GM19035 (cell line): Measurements from ENCODE around the gene SERPINB12.
A peak's percentile ranks its signal among the peaks of the same experiment; 100 is the strongest.

Experiments used
- ATAC-seq: cut with Tn5 transposase; IDR thresholded peaks from one replicate; pipeline ENCODE4 v1.9.1; 2021; ENCODE audit not compliant: unreplicated experiment

Gene SERPINB12

DNA sequence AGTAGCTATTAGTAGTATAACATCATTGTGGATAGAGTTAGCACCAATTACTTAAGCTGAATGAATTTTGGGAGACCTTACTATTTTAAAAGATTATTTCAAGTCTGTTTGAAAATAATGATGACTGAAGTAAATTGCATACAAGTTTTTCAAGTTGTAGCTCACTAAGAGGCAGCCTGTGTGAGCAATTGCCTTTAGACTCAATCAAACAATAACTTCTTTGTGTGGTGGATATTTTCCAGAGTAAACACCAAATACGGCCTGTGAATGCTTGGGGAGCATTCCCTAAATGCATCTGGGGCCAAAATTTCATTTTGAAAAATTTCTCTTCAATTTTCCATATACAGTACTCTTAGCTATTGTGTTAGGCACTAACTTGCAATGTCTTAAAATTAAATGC lies 7.9 kb downstream of the SERPINB12 start:
- ATAC-seq, result no peak

DNA sequence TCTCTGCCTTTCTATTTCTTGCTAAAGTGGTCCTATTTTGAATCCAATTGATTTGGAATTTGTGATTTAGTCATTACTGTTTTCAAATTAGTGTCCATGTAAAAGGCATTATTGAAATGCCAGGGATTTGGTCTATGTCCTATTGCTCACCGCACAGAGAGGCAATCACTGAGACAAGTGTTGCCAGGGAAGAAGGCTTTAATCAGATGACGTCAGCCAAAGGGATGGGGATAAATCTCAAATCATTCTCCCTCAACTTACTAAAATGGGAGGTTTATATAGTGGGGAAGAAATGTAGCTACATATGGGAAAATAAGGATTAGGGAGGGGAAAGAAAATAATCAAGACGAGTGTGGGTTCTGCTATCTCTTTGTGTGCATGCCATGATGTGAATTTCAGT lies 9.6 kb downstream of the SERPINB12 start:
- no peak for ATAC-seq

DNA sequence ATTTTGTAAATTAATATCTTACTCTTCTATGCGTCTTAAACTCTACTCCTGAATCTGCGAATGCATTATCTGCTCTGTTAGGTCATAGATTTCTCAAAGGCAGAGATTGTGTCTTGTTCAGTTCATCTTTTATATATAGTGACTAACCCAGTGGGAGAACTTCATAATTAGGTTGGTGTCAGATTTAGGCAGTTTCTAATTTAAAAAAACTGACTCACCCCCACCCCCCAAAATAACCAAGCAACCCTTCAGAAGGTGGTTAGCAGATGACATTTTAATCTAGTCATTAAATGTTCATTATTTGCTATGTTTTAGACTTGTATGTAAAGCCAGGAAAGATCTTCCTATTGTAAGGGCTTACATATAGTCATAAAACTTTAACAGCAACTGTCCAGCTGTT lies 10.4 kb downstream of the SERPINB12 start:
- no peak for ATAC-seq

DNA sequence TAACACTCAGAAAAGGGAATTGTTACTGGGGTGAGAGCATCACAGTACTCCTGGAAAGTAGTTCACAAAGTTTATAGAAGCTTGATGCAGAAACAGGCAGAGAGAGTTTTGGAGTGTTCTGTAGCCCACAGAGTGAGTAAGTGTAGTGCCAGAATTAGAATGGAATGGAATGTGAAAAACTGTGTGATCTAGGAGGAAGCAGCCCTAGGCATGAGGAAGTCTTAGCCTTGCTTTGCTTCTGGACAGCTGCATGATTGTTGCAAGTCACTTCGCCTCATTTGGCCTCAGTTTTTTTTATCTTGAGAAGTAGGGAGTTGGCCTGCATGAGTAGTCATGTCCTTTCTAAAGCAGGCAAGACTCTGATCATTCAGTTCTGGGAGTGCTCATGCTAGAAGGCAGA lies 10.9 kb downstream of the SERPINB12 start:
- no peak for ATAC-seq

DNA sequence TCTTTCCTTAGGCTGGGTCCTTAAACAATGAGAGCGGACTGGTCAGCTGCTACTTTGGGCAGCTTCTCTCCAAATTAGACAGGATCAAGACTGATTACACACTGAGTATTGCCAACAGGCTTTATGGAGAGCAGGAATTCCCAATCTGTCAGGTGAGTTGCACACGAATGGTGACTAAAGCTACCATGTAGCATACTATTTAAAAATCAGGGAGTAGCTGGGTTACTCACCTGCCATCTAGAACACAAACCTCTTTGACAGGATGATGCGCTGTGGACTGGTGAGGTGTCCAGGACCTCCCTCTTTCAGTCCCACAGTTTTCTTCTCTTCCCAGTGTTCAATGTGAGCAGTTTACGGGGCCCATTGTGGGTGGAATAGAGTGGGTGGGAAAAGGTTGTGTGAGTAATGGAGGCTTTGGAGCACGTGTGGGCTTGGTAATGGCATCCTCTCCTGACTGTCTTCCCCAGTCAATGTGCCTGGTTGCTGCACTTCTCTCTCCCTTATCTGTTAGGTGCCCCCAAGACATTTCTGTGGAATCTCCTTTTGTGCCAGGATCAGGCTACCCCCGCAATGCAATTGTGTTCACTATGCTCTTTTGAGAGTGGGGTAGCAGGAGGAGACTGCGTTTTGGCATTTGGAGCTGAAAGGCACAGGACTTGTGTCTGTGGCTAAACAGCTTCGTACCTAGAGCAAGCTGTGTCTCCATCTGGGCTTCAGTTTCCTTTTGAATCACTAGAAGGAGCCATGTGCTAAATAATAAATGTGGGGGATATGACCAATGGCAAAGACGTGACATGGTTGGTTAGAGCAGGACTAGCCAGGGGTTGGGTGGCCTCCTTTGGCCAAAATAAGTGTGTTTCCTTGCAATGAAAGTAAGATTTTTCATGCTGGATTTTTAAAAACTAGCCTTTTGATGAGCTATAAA lies 17.7 kb downstream of the SERPINB12 start:
- no peak for ATAC-seq

DNA sequence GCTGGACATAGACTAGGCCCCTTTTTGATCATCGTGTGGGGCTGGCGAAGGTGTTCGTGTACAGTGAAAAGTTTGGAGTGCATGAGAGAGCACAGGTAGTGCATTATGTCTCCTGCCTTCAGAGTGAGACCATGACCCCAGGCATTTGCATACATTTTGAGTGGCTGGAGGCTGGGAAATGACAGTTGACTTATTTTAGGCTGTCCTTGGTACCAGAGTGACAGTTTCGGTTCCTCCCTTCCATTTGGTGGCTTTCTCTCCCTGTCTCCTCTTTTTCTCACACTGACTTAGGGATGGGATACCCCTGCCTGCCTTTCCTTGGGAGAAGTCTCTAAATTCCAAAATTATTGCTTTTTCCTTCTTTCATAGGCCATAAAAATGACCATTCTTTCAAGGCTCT lies 20.1 kb downstream of the SERPINB12 start:
- peak; percentile 76 for ATAC-seq

DNA sequence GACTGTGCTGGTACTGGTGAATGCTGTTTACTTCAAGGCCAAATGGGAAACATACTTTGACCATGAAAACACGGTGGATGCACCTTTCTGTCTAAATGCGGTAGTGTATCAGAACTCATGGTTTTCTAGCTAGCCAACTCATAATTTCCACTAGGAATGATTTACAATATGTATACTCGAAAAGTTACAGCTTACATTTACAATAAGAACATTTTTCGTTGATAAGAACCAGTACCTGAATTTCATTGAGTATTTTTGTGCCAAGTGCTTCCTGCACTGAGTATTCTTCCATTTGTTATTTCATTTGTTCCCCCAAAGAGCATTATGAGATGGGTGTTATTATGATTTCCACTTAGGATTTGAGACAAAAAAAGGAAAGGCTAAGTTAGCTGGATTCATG lies 21.9 kb downstream of the SERPINB12 start:
- ATAC-seq, result no peak

DNA sequence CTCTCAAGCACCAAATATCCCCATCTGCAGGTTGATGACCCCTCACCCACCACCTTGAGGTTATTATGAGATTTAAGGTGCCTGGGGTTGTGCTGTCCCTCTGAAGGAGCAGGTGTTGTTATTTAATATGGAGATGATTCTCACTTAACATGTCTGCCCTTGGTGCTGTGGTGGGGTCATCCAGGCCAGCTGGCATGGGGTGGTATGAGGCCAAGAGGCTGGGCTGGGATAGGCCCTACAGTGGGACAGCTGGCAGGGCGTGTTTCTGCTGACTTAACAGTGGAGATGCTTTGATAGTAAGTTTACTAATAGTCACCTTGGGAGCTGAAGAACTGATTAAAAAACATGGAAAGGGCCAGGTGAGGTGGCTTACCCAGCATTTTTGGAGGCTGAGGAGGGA lies 22.4 kb downstream of the SERPINB12 start:
- ATAC-seq, result no peak

DNA sequence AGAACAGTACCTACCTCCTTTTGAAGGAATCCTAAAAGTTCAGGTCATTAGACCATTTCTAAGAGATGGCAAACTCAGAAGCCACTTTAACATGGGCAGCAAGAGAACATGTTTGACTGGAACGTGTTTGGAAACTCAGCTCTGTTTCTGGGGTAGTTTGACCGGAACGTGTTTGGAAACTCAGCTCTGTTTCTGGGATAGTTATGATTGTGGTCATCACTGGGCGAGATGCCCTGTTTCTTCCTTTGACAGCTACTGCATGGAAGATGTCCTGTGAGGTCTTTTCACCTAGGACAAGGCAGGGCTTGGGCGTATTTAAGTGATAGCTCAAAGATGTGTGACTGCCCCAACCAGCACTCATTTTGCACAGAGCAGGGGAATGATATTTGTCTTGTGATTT lies 25.1 kb downstream of the SERPINB12 start:
- ATAC-seq, result no peak

DNA sequence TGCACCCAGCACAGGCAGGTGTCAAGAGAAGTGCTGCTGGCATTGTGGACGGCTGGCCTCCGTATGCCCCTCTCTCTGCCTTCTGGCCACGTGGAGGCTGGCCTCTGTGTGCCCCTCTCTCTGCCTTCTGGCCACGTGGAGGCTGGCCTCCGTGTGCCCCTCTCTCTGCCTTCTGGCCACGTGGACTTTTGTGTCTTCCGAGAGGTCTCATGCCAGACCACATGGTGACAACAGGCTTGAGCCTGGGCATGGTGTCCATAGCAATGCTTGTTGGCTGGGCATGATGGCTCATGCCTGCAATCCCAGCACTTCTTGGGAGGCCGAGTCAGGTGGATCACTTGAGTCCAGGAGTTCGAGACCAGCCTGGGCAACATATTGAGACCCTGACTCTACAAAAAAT lies 25.7 kb downstream of the SERPINB12 start:
- no peak for ATAC-seq

DNA sequence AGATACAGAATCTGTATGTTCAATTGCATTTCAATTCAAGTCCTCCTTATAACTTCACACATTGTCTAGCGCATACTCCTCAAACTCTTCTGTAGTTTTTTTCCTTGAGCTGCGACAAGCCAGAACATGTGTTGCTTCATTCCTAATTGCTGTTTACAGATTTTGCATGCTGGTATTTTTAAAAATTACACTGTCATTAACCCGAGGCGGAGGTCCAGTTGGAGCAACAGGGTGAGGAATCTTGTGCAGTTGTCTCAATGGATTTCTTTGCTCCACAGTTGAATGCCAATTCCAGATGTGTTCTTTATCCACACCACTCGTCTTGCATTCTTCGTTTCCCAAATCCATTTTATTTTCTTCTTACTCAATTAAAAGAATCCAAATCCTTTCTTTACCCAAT lies 28.6 kb downstream of the SERPINB12 start:
- no peak for ATAC-seq

DNA sequence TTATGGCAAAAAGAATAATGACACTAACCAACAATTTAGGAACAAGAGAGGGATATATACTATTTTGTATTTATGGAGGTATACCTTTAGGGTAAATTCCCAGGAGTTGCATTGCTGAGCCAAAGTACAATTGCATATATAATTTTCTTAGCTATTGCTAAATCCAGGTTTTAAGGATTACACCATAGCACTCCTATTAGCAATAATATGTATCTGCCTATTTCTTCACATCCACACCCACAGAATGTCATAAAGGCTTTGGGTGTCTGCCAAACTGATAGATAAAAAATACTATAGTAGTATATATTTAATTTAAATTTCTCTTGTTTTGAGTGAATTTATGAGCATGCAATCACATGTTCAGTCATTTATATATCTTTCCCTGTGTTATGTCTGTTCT lies 33.5 kb downstream of the SERPINB12 start:
- no peak for ATAC-seq

DNA sequence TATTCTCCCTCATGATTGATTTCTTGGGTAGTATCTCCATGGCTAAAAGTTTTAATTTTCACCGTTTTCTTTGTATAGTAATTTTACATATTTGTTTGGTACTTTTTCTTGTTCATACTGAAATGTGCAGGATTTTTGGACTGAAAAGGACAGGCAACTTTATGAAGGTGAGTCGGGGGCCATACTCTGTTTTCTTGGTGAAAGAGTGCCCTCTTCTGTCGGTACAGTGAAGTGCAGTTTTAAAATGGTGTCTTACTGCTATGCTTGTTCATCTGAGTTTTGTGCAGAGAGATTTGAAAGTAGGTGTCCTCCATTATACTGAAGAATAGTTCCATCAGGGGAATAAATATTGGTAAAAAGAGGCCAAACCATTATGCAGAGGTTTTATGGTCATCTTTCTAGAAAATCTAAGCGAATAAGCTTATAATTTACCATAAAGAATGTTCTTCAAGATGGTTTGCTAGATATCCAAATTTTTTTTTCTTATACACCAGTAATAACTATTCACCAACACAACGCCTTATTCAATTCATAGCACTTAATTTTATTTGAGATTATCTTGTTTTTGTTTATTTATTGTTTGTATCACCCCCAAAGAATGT lies 36.3 kb downstream of the SERPINB12 start:
- no peak for ATAC-seq

DNA sequence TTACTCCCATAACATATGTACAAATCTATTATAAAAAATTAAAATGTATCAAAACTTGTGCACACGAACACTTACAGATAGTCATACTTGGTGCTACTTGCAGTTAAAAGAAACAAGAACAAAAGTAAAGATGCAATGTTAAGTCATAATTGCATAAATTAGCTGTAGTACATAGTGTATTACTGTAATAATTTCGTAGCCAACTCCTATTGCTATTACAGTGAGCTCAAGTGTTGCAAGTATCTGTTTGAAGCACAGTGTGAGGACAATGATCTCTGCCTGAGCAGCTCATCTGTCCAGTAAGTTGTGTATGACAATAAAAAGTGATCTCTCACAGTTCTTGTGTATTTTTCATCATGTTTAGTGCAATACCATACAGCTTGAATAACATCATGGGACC lies 37.4 kb downstream of the SERPINB12 start:
- ATAC-seq, result no peak

DNA sequence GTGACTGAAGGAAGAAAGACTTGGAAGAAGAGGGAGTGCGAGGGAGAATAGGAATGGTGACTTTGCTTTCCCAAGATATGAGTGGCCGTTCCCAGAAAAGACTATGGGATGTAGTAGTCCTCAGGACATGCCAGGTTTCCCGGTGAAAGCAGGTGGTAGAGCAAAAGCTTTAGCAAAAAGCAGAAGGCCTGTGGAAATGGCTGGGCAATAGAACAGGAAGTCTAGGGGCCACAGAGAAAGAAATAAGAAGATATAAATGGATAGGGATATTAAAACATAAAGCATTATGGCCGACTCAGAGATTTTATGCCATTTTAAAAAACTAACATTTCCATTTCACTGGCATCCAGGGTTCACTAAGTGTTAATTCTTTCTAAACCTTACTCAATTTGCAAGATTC lies 43.8 kb downstream of the SERPINB12 start:
- ATAC-seq, result no peak

DNA sequence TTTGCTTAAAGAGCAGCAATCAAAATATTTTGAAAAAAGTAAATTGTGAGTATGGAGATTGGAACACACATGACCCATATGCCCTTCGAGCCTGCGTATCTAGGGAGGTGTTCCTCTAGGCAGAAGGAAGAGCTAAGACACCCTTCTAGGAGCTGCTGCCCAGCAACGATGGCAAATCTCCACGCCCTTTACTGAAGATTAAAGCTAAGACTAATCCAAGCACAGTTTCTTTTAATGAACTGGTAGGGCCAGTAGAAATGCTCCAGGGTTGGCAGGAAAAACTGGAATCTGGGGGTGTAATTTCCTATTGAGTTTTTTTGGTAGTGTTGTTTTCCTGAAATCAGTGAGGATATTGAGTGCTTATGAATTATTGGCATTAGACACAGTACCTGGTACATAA lies 44.3 kb downstream of the SERPINB12 start:
- ATAC-seq, result no peak

DNA sequence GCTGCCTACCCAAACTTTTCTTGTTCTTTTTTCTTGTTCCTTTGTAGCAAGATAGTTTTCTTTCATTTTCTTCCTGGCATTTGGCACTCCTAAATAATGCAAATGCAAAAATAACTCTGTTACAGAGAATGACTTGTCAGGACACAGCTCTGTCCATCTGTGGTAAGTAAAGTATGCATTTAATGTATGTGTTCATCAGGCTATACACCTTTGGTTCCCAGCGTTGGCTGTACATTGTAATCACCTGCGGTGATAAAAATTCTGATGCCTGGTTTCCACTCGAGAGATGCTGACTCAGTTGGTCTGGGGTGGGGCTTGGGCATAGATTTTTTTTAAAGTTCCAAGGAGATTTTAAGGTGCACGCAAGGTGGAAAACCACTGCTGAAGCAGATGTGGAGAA lies 44.8 kb downstream of the SERPINB12 start, which contains the start of gene SERPINB13:
SERPINB13 (plus strand) TSS at position 378 of the 400 bp plus-strand sequence. CDS start 1,325 bp downstream, outside the sequence.
- ATAC-seq, result no peak

DNA sequence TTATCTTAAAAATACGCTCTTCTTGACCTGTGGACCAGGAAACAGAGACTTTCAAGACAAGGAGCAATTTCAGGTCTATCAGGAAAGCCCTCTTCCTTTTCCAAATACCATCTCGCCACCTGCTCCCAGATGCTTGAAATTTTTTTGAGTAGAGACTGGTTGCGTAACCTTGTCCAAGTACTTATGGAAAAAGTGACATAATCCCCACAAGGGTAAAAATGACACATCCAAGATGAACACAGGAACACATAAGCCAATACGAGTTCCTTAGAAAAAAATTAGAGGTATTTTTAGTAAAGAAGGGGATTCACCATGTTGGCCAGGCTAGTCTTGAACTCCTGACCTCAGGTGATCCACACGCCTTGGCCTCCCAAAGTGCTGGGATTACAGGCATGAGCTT lies 46.7 kb downstream of the SERPINB12 start:
- ATAC-seq, result no peak

DNA sequence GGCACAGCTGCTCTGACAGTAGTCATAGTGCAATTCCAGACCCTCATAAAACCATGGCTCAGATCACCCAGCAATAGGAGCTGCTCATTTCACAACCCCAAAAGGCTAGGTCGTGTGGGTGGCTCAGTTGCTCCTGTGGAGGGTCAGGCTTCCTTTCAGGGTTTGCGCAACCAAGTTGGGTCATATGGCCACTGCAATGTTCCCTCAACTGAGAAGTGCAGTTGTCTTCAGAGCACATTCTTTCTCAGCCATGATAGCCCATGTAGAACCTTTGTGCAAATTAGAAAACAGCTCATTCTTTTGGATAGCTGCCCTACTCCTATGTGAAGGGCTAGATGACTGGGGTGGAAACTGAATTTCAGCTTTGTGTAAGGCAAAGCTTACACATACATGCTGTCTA lies 48.2 kb downstream of the SERPINB12 start:
- ATAC-seq, result no peak

DNA sequence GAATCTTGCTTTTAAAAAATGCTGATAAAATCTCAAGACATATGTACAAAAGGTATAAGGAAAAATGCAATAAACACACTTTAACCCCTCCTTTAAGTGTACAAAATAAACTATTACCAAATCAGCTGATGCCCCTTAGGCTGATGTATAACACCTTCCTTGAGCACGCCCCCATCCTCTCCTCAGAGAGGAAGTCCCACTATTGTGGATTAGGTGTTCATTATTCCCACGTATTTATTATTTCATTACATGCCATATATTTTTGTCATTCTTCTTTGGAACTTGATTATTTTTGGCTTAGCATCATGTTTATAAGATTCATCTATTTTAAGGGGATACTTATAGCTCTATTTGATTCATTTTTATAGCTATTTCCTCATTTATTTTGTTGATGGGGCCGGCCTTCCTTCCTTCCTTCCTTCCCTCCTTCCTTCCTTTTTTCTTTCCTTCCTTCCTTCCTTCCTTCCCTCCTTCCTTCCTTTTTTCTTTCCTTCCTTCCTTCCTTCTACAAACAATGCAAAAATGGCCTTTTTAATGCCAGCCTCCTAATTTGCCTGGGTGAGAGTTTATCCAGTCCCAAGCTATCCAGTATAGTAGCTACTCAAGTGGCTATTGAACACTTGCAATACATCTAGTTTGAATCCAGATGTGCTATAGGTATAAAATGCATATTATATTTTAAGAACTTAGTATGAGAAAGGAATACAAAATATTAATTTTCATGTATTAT lies 49.0 kb downstream of the SERPINB12 start:
- no peak for ATAC-seq

DNA sequence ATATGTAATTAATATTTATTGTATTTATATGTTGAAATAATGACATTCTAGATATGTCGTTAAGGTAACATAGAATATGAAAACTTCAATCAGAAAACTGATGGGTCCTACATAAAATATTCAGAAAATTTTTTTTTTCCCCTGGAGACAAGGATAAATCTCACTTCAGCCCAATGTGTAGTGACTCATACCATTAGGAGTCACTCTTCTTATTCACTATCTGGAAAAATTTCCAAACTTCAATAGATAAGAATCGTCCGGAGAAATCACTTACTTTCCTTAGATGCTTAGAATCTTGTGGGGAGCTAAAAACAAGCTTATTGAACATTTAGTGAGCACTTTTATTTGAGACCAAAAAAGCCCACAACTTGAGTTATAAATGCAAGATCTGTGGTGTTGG lies 49.6 kb downstream of the SERPINB12 start:
- ATAC-seq, result no peak

DNA sequence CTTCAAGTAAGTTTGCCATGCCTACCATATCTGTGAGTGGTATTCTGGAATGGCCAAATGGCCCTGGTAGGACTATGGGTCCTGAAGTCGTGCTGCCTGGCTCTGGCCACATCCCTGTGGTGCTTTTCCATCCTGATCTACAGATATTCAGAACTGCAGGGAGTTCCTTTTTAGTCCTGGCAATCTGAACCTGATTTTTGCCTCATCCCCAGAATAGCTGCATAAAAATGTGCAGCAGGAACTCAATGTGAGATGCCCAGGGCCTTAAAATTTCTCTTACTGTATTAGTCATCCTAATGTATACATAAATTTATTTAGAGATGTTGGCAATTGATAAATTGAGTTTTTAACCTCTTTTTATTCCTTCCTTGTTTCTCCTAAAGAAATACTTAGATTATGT lies 50.3 kb downstream of the SERPINB12 start:
- ATAC-seq, result no peak
